ENCODE measurements around the gene ZNF32. TPM values are rescaled to one million over a fixed set of nuclear protein-coding genes. Genes with fewer than 3 reads are reported as not detected.

ZNF32 gene
- total RNA-seq (2012; rRNA removed): 15.9 and 17.5 TPM in 2 replicates

GRCh38 chr10:43648398-43649184 is at the start of gene ZNF32:
TSS of gene ZNF32 (minus strand) at chr10:43648881. CDS start at chr10:43646133, 2,748 bp downstream.
- Histone ChIP-seq H3K4me3 (ENCODE audit: low read length) (peak within 1 kb of the TSS; percentile 93), H3K27me3 (ENCODE audit: control insufficient read depth, insufficient read depth, low read length) (no peaks in the 10 kb centered on the region), H3K4me1 (ENCODE audit: control insufficient read depth, insufficient read depth, low read length) (peaks cover 5% of the 10 kb centered on the region), H3K4me2 (ENCODE audit: low read length) (peak within 1 kb of the TSS; percentile 93), H3K36me3 (ENCODE audit: insufficient read depth, low read length) (peaks cover 30% of the 10 kb centered on the region), H3K9me3 (replicated peaks; ENCODE audit: low read length) (peaks cover 30% of the 10 kb centered on the region), H3K9ac (ENCODE audit: low read depth, low read length) (peak within 1 kb of the TSS; percentile 97)

- peaks cover 5% of the 10 kb centered on the region for H3K4me1 ChIP-seq (ENCODE audit: control insufficient read depth, insufficient read depth, low read length)
- H3K4me2 ChIP-seq (ENCODE audit: low read length): no peak overlapping the region
- no peaks in the 10 kb centered on the region for H3K9me3 ChIP-seq (replicated peaks; ENCODE audit: low read length)
- no peak overlapping the region for H3K4me3 ChIP-seq (ENCODE audit: low read length)
- no peak overlapping the region for H3K9ac ChIP-seq (ENCODE audit: low read depth, low read length)
- no peaks in the 10 kb centered on the region for H3K36me3 ChIP-seq (ENCODE audit: insufficient read depth, low read length)
- no peaks in the 10 kb centered on the region for H3K27me3 ChIP-seq (ENCODE audit: control insufficient read depth, insufficient read depth, low read length)
Measured at GRCh38 chr10:43698156-43698555, 49.5 kb upstream of the ZNF32 start.

- Histone ChIP-seq H3K9me3 (replicated peaks; ENCODE audit: low read length) (no peaks in the 10 kb centered on the region), H3K4me2 (ENCODE audit: low read length) (no peak overlapping the region), H3K9ac (ENCODE audit: low read depth, low read length) (no peak overlapping the region), H3K4me1 (ENCODE audit: control insufficient read depth, insufficient read depth, low read length) (peaks cover 5% of the 10 kb centered on the region), H3K36me3 (ENCODE audit: insufficient read depth, low read length) (no peaks in the 10 kb centered on the region), H3K4me3 (ENCODE audit: low read length) (no peak overlapping the region), H3K27me3 (ENCODE audit: control insufficient read depth, insufficient read depth, low read length) (no peaks in the 10 kb centered on the region)
Measured at GRCh38 chr10:43696909-43697483, 48.3 kb upstream of the ZNF32 start.

- Histone ChIP-seq H3K4me3 (ENCODE audit: low read length) (no peak overlapping the region), H3K36me3 (ENCODE audit: insufficient read depth, low read length) (no peaks in the 10 kb centered on the region), H3K4me1 (ENCODE audit: control insufficient read depth, insufficient read depth, low read length) (peaks cover 14% of the 10 kb centered on the region), H3K4me2 (ENCODE audit: low read length) (no peak overlapping the region), H3K27me3 (ENCODE audit: control insufficient read depth, insufficient read depth, low read length) (no peaks in the 10 kb centered on the region), H3K9me3 (replicated peaks; ENCODE audit: low read length) (no peaks in the 10 kb centered on the region), H3K9ac (ENCODE audit: low read depth, low read length) (no peak overlapping the region)
Measured at GRCh38 chr10:43695730-43696129, 47.0 kb upstream of the ZNF32 start.

- no peaks in the 10 kb centered on the region for H3K27me3 ChIP-seq (ENCODE audit: control insufficient read depth, insufficient read depth, low read length)
- peaks cover 12% of the 10 kb centered on the region for H3K4me1 ChIP-seq (ENCODE audit: control insufficient read depth, insufficient read depth, low read length)
- H3K4me2 ChIP-seq (ENCODE audit: low read length): no peak overlapping the region
- no peaks in the 10 kb centered on the region for H3K36me3 ChIP-seq (ENCODE audit: insufficient read depth, low read length)
- no peak overlapping the region for H3K4me3 ChIP-seq (ENCODE audit: low read length)
- no peak overlapping the region for H3K9ac ChIP-seq (ENCODE audit: low read depth, low read length)
- H3K9me3 ChIP-seq (replicated peaks; ENCODE audit: low read length): no peaks in the 10 kb centered on the region
Measured at GRCh38 chr10:43695321-43695720, 46.6 kb upstream of the ZNF32 start.

- no peaks in the 10 kb centered on the region for H3K27me3 ChIP-seq (ENCODE audit: control insufficient read depth, insufficient read depth, low read length)
- no peak overlapping the region for H3K4me3 ChIP-seq (ENCODE audit: low read length)
- H3K9ac ChIP-seq (ENCODE audit: low read depth, low read length): no peak overlapping the region
- H3K4me1 ChIP-seq (ENCODE audit: control insufficient read depth, insufficient read depth, low read length): peaks cover 14% of the 10 kb centered on the region
- H3K36me3 ChIP-seq (ENCODE audit: insufficient read depth, low read length): no peaks in the 10 kb centered on the region
- no peak overlapping the region for H3K4me2 ChIP-seq (ENCODE audit: low read length)
- H3K9me3 ChIP-seq (replicated peaks; ENCODE audit: low read length): no peaks in the 10 kb centered on the region
Measured at GRCh38 chr10:43694526-43694925, 45.8 kb upstream of the ZNF32 start.

- no peak overlapping the region for H3K4me2 ChIP-seq (ENCODE audit: low read length)
- no peaks in the 10 kb centered on the region for H3K27me3 ChIP-seq (ENCODE audit: control insufficient read depth, insufficient read depth, low read length)
- H3K9ac ChIP-seq (ENCODE audit: low read depth, low read length): no peak overlapping the region
Measured at GRCh38 chr10:43693602-43694001, 44.9 kb upstream of the ZNF32 start.

GRCh38 chr10:43692051-43692825 is 43.6 kb upstream of the ZNF32 start:
- no peaks in the 10 kb centered on the region for H3K9me3 ChIP-seq (replicated peaks; ENCODE audit: low read length)
- H3K27me3 ChIP-seq (ENCODE audit: control insufficient read depth, insufficient read depth, low read length): no peaks in the 10 kb centered on the region
- H3K4me3 ChIP-seq (ENCODE audit: low read length): no peak overlapping the region
- no peak overlapping the region for H3K4me2 ChIP-seq (ENCODE audit: low read length)
- no peak overlapping the region for H3K9ac ChIP-seq (ENCODE audit: low read depth, low read length)
- no peaks in the 10 kb centered on the region for H3K36me3 ChIP-seq (ENCODE audit: insufficient read depth, low read length)
- H3K4me1 ChIP-seq (ENCODE audit: control insufficient read depth, insufficient read depth, low read length): peaks cover 17% of the 10 kb centered on the region

More at GRCh38 chr10:43693602-43694001, 44.9 kb upstream of the ZNF32 start:
- H3K4me3 ChIP-seq (ENCODE audit: low read length): no peak overlapping the region
- no peaks in the 10 kb centered on the region for H3K36me3 ChIP-seq (ENCODE audit: insufficient read depth, low read length)
- H3K4me1 ChIP-seq (ENCODE audit: control insufficient read depth, insufficient read depth, low read length): peaks cover 17% of the 10 kb centered on the region
- no peaks in the 10 kb centered on the region for H3K9me3 ChIP-seq (replicated peaks; ENCODE audit: low read length)

- no peak overlapping the region for H3K4me3 ChIP-seq (ENCODE audit: low read length)
- H3K27me3 ChIP-seq (ENCODE audit: control insufficient read depth, insufficient read depth, low read length): no peaks in the 10 kb centered on the region
- H3K36me3 ChIP-seq (ENCODE audit: insufficient read depth, low read length): no peaks in the 10 kb centered on the region
Measured at GRCh38 chr10:43691485-43691884, 42.8 kb upstream of the ZNF32 start.

GRCh38 chr10:43689955-43690771 is 41.5 kb upstream of the ZNF32 start:
- Histone ChIP-seq H3K4me2 (ENCODE audit: low read length) (peak overlapping the region; percentile 92), H3K9me3 (replicated peaks; ENCODE audit: low read length) (no peaks in the 10 kb centered on the region), H3K36me3 (ENCODE audit: insufficient read depth, low read length) (no peaks in the 10 kb centered on the region), H3K27me3 (ENCODE audit: control insufficient read depth, insufficient read depth, low read length) (no peaks in the 10 kb centered on the region), H3K9ac (ENCODE audit: low read depth, low read length) (peak overlapping the region; percentile 79), H3K4me1 (ENCODE audit: control insufficient read depth, insufficient read depth, low read length) (peaks cover 17% of the 10 kb centered on the region), H3K4me3 (ENCODE audit: low read length) (peak overlapping the region; percentile 70)

More at GRCh38 chr10:43691485-43691884, 42.8 kb upstream of the ZNF32 start:
- Histone ChIP-seq H3K4me1 (ENCODE audit: control insufficient read depth, insufficient read depth, low read length) (peaks cover 17% of the 10 kb centered on the region), H3K9ac (ENCODE audit: low read depth, low read length) (no peak overlapping the region), H3K4me2 (ENCODE audit: low read length) (no peak overlapping the region), H3K9me3 (replicated peaks; ENCODE audit: low read length) (no peaks in the 10 kb centered on the region)

- Histone ChIP-seq H3K4me3 (ENCODE audit: low read length) (peak overlapping the region; percentile 70), H3K36me3 (ENCODE audit: insufficient read depth, low read length) (no peaks in the 10 kb centered on the region), H3K4me2 (ENCODE audit: low read length) (peak overlapping the region; percentile 92), H3K4me1 (ENCODE audit: control insufficient read depth, insufficient read depth, low read length) (peaks cover 17% of the 10 kb centered on the region), H3K9me3 (replicated peaks; ENCODE audit: low read length) (no peaks in the 10 kb centered on the region), H3K9ac (ENCODE audit: low read depth, low read length) (peak overlapping the region; percentile 79), H3K27me3 (ENCODE audit: control insufficient read depth, insufficient read depth, low read length) (no peaks in the 10 kb centered on the region)
Measured at GRCh38 chr10:43689618-43689954, 40.9 kb upstream of the ZNF32 start.
